ENCODE results near the gene PIP5K1A.

DNA sequence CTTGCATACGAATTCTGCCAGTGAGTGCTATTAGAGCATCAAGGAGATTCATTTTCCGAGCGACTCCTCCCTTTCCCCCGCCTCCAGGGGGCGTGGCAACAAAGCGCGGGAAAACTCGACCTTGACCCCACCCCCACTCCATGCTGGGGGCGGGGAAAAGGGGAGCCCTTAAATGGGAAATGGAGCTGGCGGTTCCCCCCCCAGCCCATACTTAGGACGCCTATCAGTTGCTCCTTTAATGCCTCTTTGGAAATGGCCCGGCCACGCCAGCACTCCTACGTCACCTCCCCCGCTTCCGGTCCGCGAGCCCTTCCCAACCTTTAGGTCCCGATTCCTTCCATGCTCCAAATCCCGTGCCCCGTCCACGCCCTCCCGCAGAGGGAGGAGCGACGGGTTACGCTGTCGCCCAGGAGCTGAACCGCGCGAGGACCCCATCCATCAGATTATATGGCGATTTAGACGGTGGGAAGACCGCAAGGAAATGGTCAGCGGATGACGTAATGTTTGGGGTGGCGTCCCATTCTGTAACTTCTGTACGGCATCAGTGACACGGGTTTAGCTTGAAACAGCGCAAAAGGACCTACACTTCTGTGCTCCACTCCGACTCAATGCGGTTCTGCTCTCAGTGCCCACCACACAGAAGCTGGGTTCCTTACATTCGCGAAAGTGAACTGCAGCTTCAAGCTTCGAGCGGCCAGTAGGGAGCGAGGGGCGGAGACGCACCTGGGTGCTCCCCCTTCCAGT, 83.0 kb downstream of the PIP5K1A start:
- peak; percentile 75 for TF ChIP-seq POLR2AphosphoS5 (IDR thresholded peaks at IDR 0.05; ENCODE audit: borderline replicate concordance, low read depth, low read length)
- TF ChIP-seq EZH2 (IDR thresholded peaks at IDR 0.05): no peak
- no peak for TF ChIP-seq FOXP2 (optimal IDR thresholded peaks at IDR 0.05; ENCODE audit: control extremely low read depth, extremely low read length, insufficient read depth)

All from SK-N-MC (cell line).